NCI-H69 (cell line): ENCODE data around the gene CCDC146.
A peak's percentile ranks its signal among the peaks of the same experiment; 100 is the strongest.
"Not testable (repeated sequence)": the region's sequence is repeated elsewhere in the genome, so short reads cannot be mapped to it uniquely, and the experiment has no call there.

Experiments used
- DNase-seq: peaks from one replicate; lab custom pipeline; 2025; lab: John Stamatoyannopoulos, UW

CCDC146 gene

GRCh38 chr7:77121860-77122681, at the start of gene CCDC146:
CCDC146 (plus strand) TSS chr7:77122615; CDS start chr7:77167669, 45,054 bp downstream.
- DNase-seq, result peak; percentile 100

GRCh38 chr7:77074786-77075396, 47.5 kb upstream of the CCDC146 start:
- DNase-seq, result not testable (repeated sequence)

GRCh38 chr7:77077060-77077459, 45.4 kb upstream of the CCDC146 start:
- DNase-seq, result not testable (repeated sequence)

GRCh38 chr7:77079112-77079511, 43.3 kb upstream of the CCDC146 start:
- DNase-seq, result not testable (repeated sequence)

- DNase-seq, result not testable (repeated sequence)
Observed at GRCh38 chr7:77079624-77080023, 42.8 kb upstream of the CCDC146 start.

- not testable (repeated sequence) for DNase-seq
Observed at GRCh38 chr7:77080236-77080635, 42.2 kb upstream of the CCDC146 start.

GRCh38 chr7:77082192-77082591, 40.2 kb upstream of the CCDC146 start:
- not testable (repeated sequence) for DNase-seq

GRCh38 chr7:77092301-77092700, 30.1 kb upstream of the CCDC146 start:
- not testable (repeated sequence) for DNase-seq

GRCh38 chr7:77100501-77100900, 21.9 kb upstream of the CCDC146 start:
- DNase-seq, result not testable (repeated sequence)

- not testable (repeated sequence) for DNase-seq
Observed at GRCh38 chr7:77101187-77101586, 21.2 kb upstream of the CCDC146 start.

GRCh38 chr7:77102671-77103070, 19.7 kb upstream of the CCDC146 start:
- not testable (repeated sequence) for DNase-seq

GRCh38 chr7:77105904-77106303, 16.5 kb upstream of the CCDC146 start:
- DNase-seq, result not testable (repeated sequence)

GRCh38 chr7:77107659-77108058, 14.8 kb upstream of the CCDC146 start:
- peak; percentile 40 for DNase-seq

GRCh38 chr7:77108362-77108761, 14.1 kb upstream of the CCDC146 start:
- DNase-seq, result not testable (repeated sequence)

- DNase-seq, result peak; percentile 47
Observed at GRCh38 chr7:77112719-77113306, 9.6 kb upstream of the CCDC146 start.

GRCh38 chr7:77125486-77125885, 3.1 kb downstream of the CCDC146 start:
- not testable (repeated sequence) for DNase-seq

GRCh38 chr7:77127009-77127408, 4.6 kb downstream of the CCDC146 start:
- not testable (repeated sequence) for DNase-seq

GRCh38 chr7:77128582-77129410, 6.4 kb downstream of the CCDC146 start:
- DNase-seq, result not testable (repeated sequence)

GRCh38 chr7:77131781-77132180, 9.4 kb downstream of the CCDC146 start:
- DNase-seq, result not testable (repeated sequence)

GRCh38 chr7:77138668-77139067, 16.3 kb downstream of the CCDC146 start:
- DNase-seq, result not testable (repeated sequence)

- not testable (repeated sequence) for DNase-seq
Observed at GRCh38 chr7:77140291-77140690, 17.9 kb downstream of the CCDC146 start.

- DNase-seq, result not testable (repeated sequence)
Observed at GRCh38 chr7:77152232-77152631, 29.8 kb downstream of the CCDC146 start.
